HG03354 (cell line): ENCODE data around the gene BDKRB2.

Experiments used
- ATAC-seq: cut with Tn5 transposase; IDR thresholded peaks from one replicate; pipeline ENCODE4 v1.9.1; 2021; ENCODE audit warnings: mild to moderate bottlenecking; ENCODE audit not compliant: unreplicated experiment, poor library complexity, severe bottlenecking

Gene BDKRB2

GRCh38 chr14:96281486-96281885 is 76.8 kb downstream of the BDKRB2 start:
- ATAC-seq: no peak

GRCh38 chr14:96284008-96284407 is 79.4 kb downstream of the BDKRB2 start:
- ATAC-seq: no peak

- ATAC-seq: no peak
Observed at GRCh38 chr14:96284430-96284829, 79.8 kb downstream of the BDKRB2 start.

- ATAC-seq: no peak
Observed at GRCh38 chr14:96285667-96286066, 81.0 kb downstream of the BDKRB2 start.

GRCh38 chr14:96286251-96286650 is 81.6 kb downstream of the BDKRB2 start:
- ATAC-seq: no peak

GRCh38 chr14:96287856-96288255 is 83.2 kb downstream of the BDKRB2 start:
- no peak for ATAC-seq
